SK-N-SH treated with all-trans-retinoic acid at 6 μM for 48 hours (cell line): ENCODE measurements around the gene LRRN1.
"Not testable (repeated sequence)": the region's sequence is repeated elsewhere in the genome, so short reads cannot be mapped to it uniquely, and the experiment has no call there.

Source experiments
- ATAC-seq: fragments of 200-7000 bp; cut with Tn5 transposase; 3 replicates; pipeline ENCODE4 v1.9.1; 2020; ENCODE audit warnings: mild to moderate bottlenecking, moderate library complexity
- ARNTL ChIP-seq: fragments of 450-650 bp; formaldehyde crosslinking; IDR thresholded peaks from 2 replicates; pipeline ENCODE4 v1.5.0; 2020; ENCODE audit warnings: low read depth, mild to moderate bottlenecking, moderate library complexity, borderline replicate concordance
- BACH2 ChIP-seq: fragments of 250-450 bp; sonication (Bioruptor Pico); IDR thresholded peaks from 2 replicates; pipeline ENCODE4 v1.9.0; 2021; ENCODE audit warnings: mild to moderate bottlenecking, borderline replicate concordance
- CREB5 ChIP-seq: fragments of 250-450 bp; sonication (Bioruptor Pico); IDR thresholded peaks from 2 replicates; pipeline ENCODE4 v1.5.1; 2020; ENCODE audit warnings: low read depth, mild to moderate bottlenecking, moderate library complexity
- CSDC2 ChIP-seq: fragments of 250-450 bp; sonication (Bioruptor Pico); IDR thresholded peaks from 2 replicates; pipeline ENCODE4 v1.5.0; 2020; ENCODE audit warnings: mild to moderate bottlenecking, moderate library complexity
- CSRNP3 ChIP-seq: fragments of 250-450 bp; sonication (Bioruptor Pico); IDR thresholded peaks from 2 replicates; pipeline ENCODE4 v1.5.1; 2021; ENCODE audit warnings: mild to moderate bottlenecking, moderate library complexity
- ESRRG ChIP-seq: fragments of 250-450 bp; sonication (Bioruptor Pico); IDR thresholded peaks from 2 replicates; pipeline ENCODE4 v1.6.1; 2021; ENCODE audit warnings: mild to moderate bottlenecking
- GLIS3 ChIP-seq: fragments of 250-450 bp; sonication (Bioruptor Pico); IDR thresholded peaks from 2 replicates; pipeline ENCODE4 v1.5.0; 2020; ENCODE audit warnings: mild to moderate bottlenecking, moderate library complexity
- ISL1 ChIP-seq: fragments of 250-450 bp; sonication (Bioruptor Pico); IDR thresholded peaks from 2 replicates; pipeline ENCODE4 v2.1.2; 2022; ENCODE audit warnings: mild to moderate bottlenecking, moderate library complexity
- OSR1 ChIP-seq: fragments of 250-450 bp; sonication (Bioruptor Pico); IDR thresholded peaks from 2 replicates; pipeline ENCODE4 v1.8.0; 2022; ENCODE audit warnings: moderate library complexity, mild to moderate bottlenecking, inconsistent platforms
- PATZ1 ChIP-seq: fragments of 250-450 bp; sonication (Bioruptor Pico); IDR thresholded peaks from 2 replicates; pipeline ENCODE4 v1.8.0; 2020; ENCODE audit warnings: mild to moderate bottlenecking, moderate library complexity, borderline replicate concordance
- POU6F1 ChIP-seq: fragments of 250-450 bp; sonication (Bioruptor Pico); IDR thresholded peaks from 2 replicates; pipeline ENCODE4 v1.8.0; 2021; ENCODE audit warnings: low read depth, mild to moderate bottlenecking, moderate library complexity, borderline replicate concordance
- PPARA ChIP-seq: fragments of 250-450 bp; sonication (Bioruptor Pico); IDR thresholded peaks from 2 replicates; pipeline ENCODE4 v1.5.0; 2020; ENCODE audit warnings: mild to moderate bottlenecking, borderline replicate concordance
- SNAI2 ChIP-seq: fragments of 250-450 bp; sonication (Bioruptor Pico); IDR thresholded peaks from 2 replicates; pipeline ENCODE4 v1.5.0; 2020; ENCODE audit warnings: mild to moderate bottlenecking, moderate library complexity
- TCF4 ChIP-seq: fragments of 250-450 bp; sonication (Bioruptor Pico); IDR thresholded peaks from 2 replicates; pipeline ENCODE4 v1.8.0; 2021; ENCODE audit warnings: mild to moderate bottlenecking, moderate library complexity, borderline replicate concordance
- TOX ChIP-seq: fragments of 250-450 bp; sonication (Bioruptor Pico); IDR thresholded peaks from 2 replicates; pipeline ENCODE4 v1.8.0; 2021; ENCODE audit warnings: mild to moderate bottlenecking, moderate library complexity, borderline replicate concordance
- TSHZ2 ChIP-seq: fragments of 250-450 bp; sonication (Bioruptor Pico); IDR thresholded peaks from 2 replicates; pipeline ENCODE4 v1.5.0; 2020; ENCODE audit warnings: mild to moderate bottlenecking, moderate library complexity
- ZC3H10 ChIP-seq: fragments of 250-450 bp; sonication (Bioruptor Pico); IDR thresholded peaks from 2 replicates; pipeline ENCODE4 v1.5.1; 2021; ENCODE audit warnings: mild to moderate bottlenecking, moderate library complexity
- ZFP3 ChIP-seq: fragments of 250-450 bp; sonication (Bioruptor Pico); IDR thresholded peaks from 2 replicates; pipeline ENCODE4 v1.5.0; 2020; ENCODE audit warnings: mild to moderate bottlenecking, moderate library complexity
- ZFP30 ChIP-seq: fragments of 450-650 bp; formaldehyde crosslinking; IDR thresholded peaks from 2 replicates; pipeline ENCODE4 v1.5.0; 2022; ENCODE audit warnings: mild to moderate bottlenecking, moderate library complexity
- ZNF565 ChIP-seq: fragments of 450-650 bp; formaldehyde crosslinking; conservative IDR thresholded peaks from 2 replicates; pipeline ENCODE4 v1.5.0; 2020; ENCODE audit warnings: low read depth, mild to moderate bottlenecking, moderate library complexity
- ZNF70 ChIP-seq: fragments of 450-650 bp; formaldehyde crosslinking; IDR thresholded peaks from 2 replicates; pipeline ENCODE4 v1.5.0; 2020; ENCODE audit warnings: mild to moderate bottlenecking, moderate library complexity

LRRN1 gene

GRCh38 chr3:3875491-3875890, 76.3 kb downstream of the LRRN1 start:
- TF ChIP-seq GLIS3 (CRISPR knock-in tag) (no peak), ZNF565 (CRISPR knock-in tag) (no peak), OSR1 (no peak), SNAI2 (no peak), ZC3H10 (CRISPR knock-in tag) (no peak), PPARA (CRISPR knock-in tag) (no peak), PATZ1 (no peak), ZNF70 (CRISPR knock-in tag) (no peak), TCF4 (CRISPR knock-in tag) (no peak), ZFP30 (CRISPR knock-in tag) (no peak), TSHZ2 (CRISPR knock-in tag) (no peak), ARNTL (CRISPR knock-in tag) (no peak), ESRRG (no peak), ISL1 (no peak), CSDC2 (no peak), ZFP3 (no peak), TOX (no peak), BACH2 (CRISPR knock-in tag) (no peak), CREB5 (CRISPR knock-in tag) (no peak)
- no peak for ATAC-seq

GRCh38 chr3:3881050-3881449, 81.8 kb downstream of the LRRN1 start:
- TF ChIP-seq ZFP30 (CRISPR knock-in tag) (no peak), SNAI2 (no peak), CSRNP3 (CRISPR knock-in tag) (no peak), GLIS3 (CRISPR knock-in tag) (no peak), PATZ1 (no peak)
- no peak for ATAC-seq

GRCh38 chr3:3887311-3887710, 88.1 kb downstream of the LRRN1 start:
- ATAC-seq = not testable (repeated sequence)

GRCh38 chr3:3893590-3893989, 94.4 kb downstream of the LRRN1 start:
- no peak for ATAC-seq
- TF ChIP-seq SNAI2 (no peak), ESRRG (no peak), PPARA (CRISPR knock-in tag) (no peak), TOX (no peak), TSHZ2 (CRISPR knock-in tag) (no peak), OSR1 (no peak), CSRNP3 (CRISPR knock-in tag) (no peak), ZFP30 (CRISPR knock-in tag) (no peak), ZNF70 (CRISPR knock-in tag) (no peak), ZNF565 (CRISPR knock-in tag) (no peak), POU6F1 (no peak), ZC3H10 (CRISPR knock-in tag) (no peak)
